VCaP (cell line): Measurements from ENCODE around the gene FIP1L1.

Source experiments
- H3K27ac ChIP-seq: fragments of 450-650 bp; 2 replicates; pipeline ENCODE4 v1.5.1; 2017
- CTCF ChIP-seq: fragments of 450-650 bp; conservative IDR thresholded peaks from 2 replicates; pipeline ENCODE4 v1.5.1; 2017; ENCODE audit warnings: mild to moderate bottlenecking, moderate library complexity

The FIP1L1 gene

GRCh38 chr4:53355930-53356521 is 21.4 kb upstream of the FIP1L1 start:
- no peak for TF ChIP-seq CTCF
- no peak overlapping the region for H3K27ac ChIP-seq

GRCh38 chr4:53361451-53361850 is 16.0 kb upstream of the FIP1L1 start:
- TF ChIP-seq CTCF = no peak
- H3K27ac ChIP-seq = no peak overlapping the region

GRCh38 chr4:53362093-53362492 is 15.3 kb upstream of the FIP1L1 start:
- H3K27ac ChIP-seq = no peak overlapping the region
- no peak for TF ChIP-seq CTCF

GRCh38 chr4:53364624-53365023 is 12.8 kb upstream of the FIP1L1 start:
- H3K27ac ChIP-seq = peak overlapping the region; percentile 71; the same call in 1 of the 2 replicates
- no peak for TF ChIP-seq CTCF

- no peak for TF ChIP-seq CTCF
- peak overlapping the region; percentile 71 for H3K27ac ChIP-seq
Observed at GRCh38 chr4:53365121-53365485, 12.3 kb upstream of the FIP1L1 start.

GRCh38 chr4:53365486-53366300 is 11.7 kb upstream of the FIP1L1 start, which contains the start of gene SCFD2:
Gene SCFD2 (minus strand): TSS chr4:53366061.
- peak within 1 kb of the TSS; percentile 71 for H3K27ac ChIP-seq
- TF ChIP-seq CTCF = no peak

- H3K27ac ChIP-seq = peak overlapping the region; percentile 71
- no peak for TF ChIP-seq CTCF
Observed at GRCh38 chr4:53366301-53366716, 11.1 kb upstream of the FIP1L1 start.
